Tibial nerve (tissue), 4 donors: ENCODE measurements around the gene TMEM271. TPM values are rescaled to one million over a fixed set of nuclear protein-coding genes. Genes with fewer than 3 reads are reported as not detected.

Experiments used
- DNase-seq, 2 donors: peaks; one replicate each; pipeline ENCODE4 v3.0.0-alpha.2; 2019; ENCODE audit warnings: low spot score in 2 of 2
- H3K27ac ChIP-seq, 4 donors: fragments of 200-600 bp; sonication (generic) in 3 of 4; one replicate each; pipeline ENCODE4 v1.5.1; 2017 to 2019; ENCODE audit warnings: mild to moderate bottlenecking in 1 of 4
- H3K27me3 ChIP-seq, 2 donors: fragments of 200-600 bp; sonication (generic) in 1 of 2; one replicate each; pipeline versions ENCODE4 v1.5.1 to v1.6.0; 2017 to 2019
- H3K36me3 ChIP-seq, 3 donors: fragments of 200-600 bp; sonication (generic); one replicate each; pipeline ENCODE4 v1.5.1; 2018 to 2019
- H3K4me1 ChIP-seq, 4 donors: fragments of 200-600 bp; sonication (generic) in 3 of 4; one replicate each; pipeline ENCODE4 v1.5.1; 2017 to 2019
- H3K4me3 ChIP-seq, 4 donors: fragments of 200-600 bp; sonication (generic) in 3 of 4; one replicate each; pipeline ENCODE4 v1.5.1; 2017 to 2019; ENCODE audit warnings: mild to moderate bottlenecking in 1 of 4, moderate library complexity in 1 of 4
- H3K9me3 ChIP-seq, 4 donors: fragments of 200-600 bp; sonication (generic) in 3 of 4; one replicate each; pipeline ENCODE4 v1.5.1; 2017 to 2019
- EP300 ChIP-seq, 2 donors: sonication (generic); formaldehyde crosslinking; IDR thresholded peaks; one replicate each; pipeline ENCODE4 v1.6.1; 2017; ENCODE audit warnings: antibody characterized with exemption in 2 of 2, mild to moderate bottlenecking in 1 of 2
- POLR2A ChIP-seq, 2 donors: fragments of 450-650 bp; IDR thresholded peaks; one replicate each; pipeline ENCODE4 v1.6.1; 2017; ENCODE audit warnings: antibody characterized with exemption in 2 of 2, mild to moderate bottlenecking in 2 of 2, moderate library complexity in 2 of 2
- WGBS, 2 donors: methylation state at CpG; one replicate each; pipeline ENCODE4 v1.1.5; 2018; 5-methylcytosine and 5-hydroxymethylcytosine counted together
- total RNA-seq, 4 donors: library from RNA; depleted of rRNA; stranded (reverse); fragments of >200 nt; gene quantifications; one replicate each; pipeline ENCODE4 v1.1.0, GENCODE V29; 2016
- TF ChIP-seq, protein P1 (sequence below), 5 experiments: fragments of 200-600 bp in 3 of 5; fragments of 450-650 bp in 2 of 5; sonication (generic) in 3 of 5; IDR thresholded peaks; one replicate each; pipeline ENCODE4 v1.5.1; 2016 to 2019; ENCODE audit warnings: antibody characterized with exemption in 5 of 5, mild to moderate bottlenecking in 3 of 5, moderate library complexity in 2 of 5

The TMEM271 gene
- total RNA-seq, 4 donors from 2014 or later = not detected

- H3K4me3 ChIP-seq = no peak overlapping the region
- TF ChIP-seq EP300 (IDR thresholded peaks at IDR 0.05) (no peak), POLR2A (IDR thresholded peaks at IDR 0.05) (no peak)
- TF ChIP-seq, protein P1, sequence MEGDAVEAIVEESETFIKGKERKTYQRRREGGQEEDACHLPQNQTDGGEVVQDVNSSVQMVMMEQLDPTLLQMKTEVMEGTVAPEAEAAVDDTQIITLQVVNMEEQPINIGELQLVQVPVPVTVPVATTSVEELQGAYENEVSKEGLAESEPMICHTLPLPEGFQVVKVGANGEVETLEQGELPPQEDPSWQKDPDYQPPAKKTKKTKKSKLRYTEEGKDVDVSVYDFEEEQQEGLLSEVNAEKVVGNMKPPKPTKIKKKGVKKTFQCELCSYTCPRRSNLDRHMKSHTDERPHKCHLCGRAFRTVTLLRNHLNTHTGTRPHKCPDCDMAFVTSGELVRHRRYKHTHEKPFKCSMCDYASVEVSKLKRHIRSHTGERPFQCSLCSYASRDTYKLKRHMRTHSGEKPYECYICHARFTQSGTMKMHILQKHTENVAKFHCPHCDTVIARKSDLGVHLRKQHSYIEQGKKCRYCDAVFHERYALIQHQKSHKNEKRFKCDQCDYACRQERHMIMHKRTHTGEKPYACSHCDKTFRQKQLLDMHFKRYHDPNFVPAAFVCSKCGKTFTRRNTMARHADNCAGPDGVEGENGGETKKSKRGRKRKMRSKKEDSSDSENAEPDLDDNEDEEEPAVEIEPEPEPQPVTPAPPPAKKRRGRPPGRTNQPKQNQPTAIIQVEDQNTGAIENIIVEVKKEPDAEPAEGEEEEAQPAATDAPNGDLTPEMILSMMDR (IDR thresholded peaks at IDR 0.05) = no peak
- H3K4me1 ChIP-seq = no peaks in the 10 kb centered on the region
- 85 to 93% methylated on average over 5 to 7 of the region's 7 CpGs for WGBS, 2 donors
- no peak overlapping the region for H3K27ac ChIP-seq
- DNase-seq = no peak
- peaks cover 0 to 6% (median 0%) of the 10 kb centered on the region in 4 donors for H3K9me3 ChIP-seq
- H3K36me3 ChIP-seq = no peaks in the 10 kb centered on the region
- no peaks in the 10 kb centered on the region for H3K27me3 ChIP-seq
These were observed 36.6 kb upstream of the TMEM271 start for GRCh38 chr4:612749-613125.

GRCh38 chr4:612052-612748 lies 36.1 kb upstream of the TMEM271 start:
- Histone ChIP-seq H3K9me3 (peaks cover 0 to 6% (median 0%) of the 10 kb centered on the region in 4 donors), H3K4me1 (no peaks in the 10 kb centered on the region), H3K27ac (no peak overlapping the region), H3K36me3 (no peaks in the 10 kb centered on the region), H3K4me3 (no peak overlapping the region), H3K27me3 (no peaks in the 10 kb centered on the region)
- 79% methylated on average over 17 to 22 of the region's 22 CpGs for WGBS, 2 donors
- peak in 1 of 2 donors; percentile 4 for DNase-seq
- TF ChIP-seq, protein P1 (IDR thresholded peaks at IDR 0.05) = no peak
- TF ChIP-seq POLR2A (IDR thresholded peaks at IDR 0.05) (no peak), EP300 (IDR thresholded peaks at IDR 0.05) (no peak)

GRCh38 chr4:610411-611261 lies 34.5 kb upstream of the TMEM271 start:
- peaks cover 0 to 6% (median 0%) of the 10 kb centered on the region in 4 donors for H3K9me3 ChIP-seq
- DNase-seq = no peak
- H3K36me3 ChIP-seq = no peaks in the 10 kb centered on the region
- WGBS, 2 donors = 57 to 61% methylated on average over 7 to 10 of the region's 10 CpGs
- no peaks in the 10 kb centered on the region for H3K27me3 ChIP-seq
- H3K4me1 ChIP-seq = no peaks in the 10 kb centered on the region
- TF ChIP-seq POLR2A (IDR thresholded peaks at IDR 0.05) (no peak), EP300 (IDR thresholded peaks at IDR 0.05) (no peak)
- TF ChIP-seq, protein P1 (IDR thresholded peaks at IDR 0.05) = no peak
- H3K27ac ChIP-seq = no peak overlapping the region
- H3K4me3 ChIP-seq = no peak overlapping the region

- Histone ChIP-seq H3K27me3 (no peaks in the 10 kb centered on the region), H3K4me3 (no peak overlapping the region), H3K27ac (no peak overlapping the region), H3K36me3 (no peaks in the 10 kb centered on the region), H3K9me3 (peaks cover 0 to 6% (median 0%) of the 10 kb centered on the region in 4 donors), H3K4me1 (no peaks in the 10 kb centered on the region)
- WGBS, 2 donors = 73 to 80% methylated on average over 8 of the region's 8 CpGs
- no peak for DNase-seq
- TF ChIP-seq, protein P1 (IDR thresholded peaks at IDR 0.05) = no peak
- TF ChIP-seq EP300 (IDR thresholded peaks at IDR 0.05) = no peak
These were observed 33.4 kb upstream of the TMEM271 start for GRCh38 chr4:609400-610050.
